Measurements from ENCODE around the gene AHNAK.

AHNAK gene

DNA sequence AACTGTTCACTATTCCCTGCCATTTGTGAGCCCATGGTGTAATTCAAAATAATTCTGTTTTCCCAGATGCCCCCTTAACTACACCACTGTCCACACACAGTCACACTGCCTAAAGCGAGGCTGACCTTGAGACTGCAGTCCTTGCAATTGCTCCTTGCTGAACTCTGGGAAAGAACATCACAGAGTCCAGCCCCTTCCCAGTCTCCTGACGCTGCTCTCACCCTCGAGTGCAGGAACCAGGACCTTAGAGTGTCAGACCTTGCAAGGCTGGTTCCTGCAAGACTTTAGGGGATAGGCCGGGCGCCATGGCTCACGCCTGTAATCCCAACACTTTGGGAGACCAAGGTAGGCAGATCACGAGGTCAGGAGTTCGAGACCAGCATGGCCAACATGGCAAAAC, 33.6 kb downstream of the AHNAK start:
- TF ChIP-seq, protein P1, sequence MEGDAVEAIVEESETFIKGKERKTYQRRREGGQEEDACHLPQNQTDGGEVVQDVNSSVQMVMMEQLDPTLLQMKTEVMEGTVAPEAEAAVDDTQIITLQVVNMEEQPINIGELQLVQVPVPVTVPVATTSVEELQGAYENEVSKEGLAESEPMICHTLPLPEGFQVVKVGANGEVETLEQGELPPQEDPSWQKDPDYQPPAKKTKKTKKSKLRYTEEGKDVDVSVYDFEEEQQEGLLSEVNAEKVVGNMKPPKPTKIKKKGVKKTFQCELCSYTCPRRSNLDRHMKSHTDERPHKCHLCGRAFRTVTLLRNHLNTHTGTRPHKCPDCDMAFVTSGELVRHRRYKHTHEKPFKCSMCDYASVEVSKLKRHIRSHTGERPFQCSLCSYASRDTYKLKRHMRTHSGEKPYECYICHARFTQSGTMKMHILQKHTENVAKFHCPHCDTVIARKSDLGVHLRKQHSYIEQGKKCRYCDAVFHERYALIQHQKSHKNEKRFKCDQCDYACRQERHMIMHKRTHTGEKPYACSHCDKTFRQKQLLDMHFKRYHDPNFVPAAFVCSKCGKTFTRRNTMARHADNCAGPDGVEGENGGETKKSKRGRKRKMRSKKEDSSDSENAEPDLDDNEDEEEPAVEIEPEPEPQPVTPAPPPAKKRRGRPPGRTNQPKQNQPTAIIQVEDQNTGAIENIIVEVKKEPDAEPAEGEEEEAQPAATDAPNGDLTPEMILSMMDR (IDR thresholded peaks at IDR 0.05; ENCODE audit: borderline replicate concordance, control extremely low read depth, extremely low read depth, insufficient read depth, missing control alignments) = no peak
- in situ Hi-C loops (cut with MboI; ENCODE audit: low sequenced_read_pairs, unreplicated experiment) = no loop called here
- DNase-seq (ENCODE audit: low spot score) = no peak

DNA sequence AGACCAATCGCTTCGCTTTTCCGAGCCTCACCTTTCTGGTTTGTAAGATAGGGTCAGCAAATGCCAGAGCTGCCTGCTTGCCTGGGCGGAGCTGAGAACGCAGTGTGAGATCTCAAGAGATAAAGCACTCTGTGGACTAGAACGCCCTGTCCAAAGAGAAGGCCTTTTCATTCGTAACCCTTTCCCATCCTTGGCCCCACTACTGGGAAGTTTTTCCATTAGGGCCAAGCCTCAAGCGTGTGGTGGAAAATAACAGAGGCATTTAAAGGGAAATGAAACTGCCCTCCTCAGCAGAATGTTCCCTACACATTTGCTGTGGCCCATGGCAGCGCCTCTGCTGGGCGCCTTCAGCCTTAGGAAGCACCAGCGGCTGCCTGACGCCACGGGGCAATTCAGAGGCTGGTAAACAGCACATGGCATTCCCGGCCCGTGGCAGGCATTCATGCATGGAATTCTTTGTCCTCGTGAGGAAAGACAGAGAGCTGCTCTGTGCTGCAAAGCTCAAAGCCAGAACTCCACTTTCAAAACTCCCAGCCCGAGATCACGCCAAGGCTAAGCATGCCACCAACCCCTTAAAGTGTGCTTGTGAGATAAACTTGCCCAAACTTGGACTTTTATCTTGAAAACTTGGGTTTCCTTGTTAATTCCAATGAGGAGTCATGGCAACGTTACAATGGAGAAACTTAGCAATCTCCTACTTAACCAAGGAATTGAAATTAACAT, 38.1 kb downstream of the AHNAK start:
- DNase-seq (ENCODE audit: low spot score) = peak; percentile 57
- TF ChIP-seq, protein P1 (IDR thresholded peaks at IDR 0.05; ENCODE audit: borderline replicate concordance, control extremely low read depth, extremely low read depth, insufficient read depth, missing control alignments) = peak; percentile 36
- in situ Hi-C loops (cut with MboI; ENCODE audit: low sequenced_read_pairs, unreplicated experiment) = no loop called here

DNA sequence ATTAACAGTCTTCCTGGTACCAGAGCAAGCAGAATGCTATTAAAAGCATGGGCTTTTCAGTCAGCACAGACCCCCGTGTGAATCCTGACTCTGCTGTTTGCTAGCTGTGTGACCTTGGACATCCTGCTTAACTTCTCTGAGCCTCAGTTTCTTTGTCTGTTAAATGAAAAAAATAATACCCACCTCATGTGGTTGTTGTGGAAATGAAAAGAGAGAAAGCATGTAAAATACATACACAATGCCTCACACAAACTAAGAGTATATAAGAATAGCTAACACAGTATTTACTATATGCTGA, 39.5 kb downstream of the AHNAK start:
- no peak for DNase-seq (ENCODE audit: low spot score)
- TF ChIP-seq, protein P1 (IDR thresholded peaks at IDR 0.05; ENCODE audit: borderline replicate concordance, control extremely low read depth, extremely low read depth, insufficient read depth, missing control alignments) = no peak
- in situ Hi-C loops (cut with MboI; ENCODE audit: low sequenced_read_pairs, unreplicated experiment) = no loop called here

- in situ Hi-C loops (cut with MboI; ENCODE audit: low sequenced_read_pairs, unreplicated experiment) = no loop called here
- TF ChIP-seq, protein P1 (IDR thresholded peaks at IDR 0.05; ENCODE audit: borderline replicate concordance, control extremely low read depth, extremely low read depth, insufficient read depth, missing control alignments) = no peak
- peak; percentile 18 for DNase-seq (ENCODE audit: low spot score)
Observed at GRCh38 chr11:62506413-62507124, 40.0 kb downstream of the AHNAK start.

DNA sequence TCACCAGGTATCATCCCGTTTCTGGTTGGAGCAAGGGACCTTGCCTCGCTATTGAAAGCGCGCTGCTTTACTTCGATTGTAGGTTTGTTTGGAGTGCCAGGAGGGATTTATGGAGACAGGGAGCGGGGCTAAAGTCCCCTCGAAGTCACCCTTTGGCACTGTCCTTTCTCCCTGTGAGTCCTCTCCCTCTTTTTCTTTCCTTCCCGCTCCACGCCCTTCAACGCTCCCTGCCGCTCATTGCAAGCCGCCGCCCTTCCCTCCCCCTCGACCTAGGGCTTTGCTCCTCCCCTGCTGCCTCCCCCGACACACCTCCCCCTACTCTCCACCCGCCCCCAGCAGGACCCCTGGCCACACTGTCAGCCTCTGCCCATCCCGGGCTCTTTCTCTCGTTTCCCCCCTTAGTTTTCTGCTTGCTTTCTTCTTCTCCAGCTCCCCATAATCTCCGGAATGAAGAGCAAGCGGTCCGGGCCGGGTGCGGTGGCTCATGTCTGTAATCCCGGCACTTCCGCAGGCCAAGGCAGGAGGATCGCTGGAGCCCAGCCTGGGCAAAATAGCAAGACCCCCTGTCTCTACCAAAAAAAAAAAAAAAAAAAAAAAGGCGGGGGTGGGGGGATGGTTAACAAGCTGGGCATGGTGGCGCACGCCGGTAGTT, 41.0 kb downstream of the AHNAK start:
- in situ Hi-C loops (cut with MboI; ENCODE audit: low sequenced_read_pairs, unreplicated experiment) = no loop called here

GRCh38 chr11:62505059-62505439, 41.6 kb downstream of the AHNAK start:
- TF ChIP-seq, protein P1 (IDR thresholded peaks at IDR 0.05; ENCODE audit: borderline replicate concordance, control extremely low read depth, extremely low read depth, insufficient read depth, missing control alignments) = no peak
- DNase-seq (ENCODE audit: low spot score) = peak; percentile 35
- in situ Hi-C loops (cut with MboI; ENCODE audit: low sequenced_read_pairs, unreplicated experiment) = no loop called here

More for the DNA sequence above, 41.0 kb downstream of the AHNAK start:
- peak; percentile 18 for DNase-seq (ENCODE audit: low spot score)
- TF ChIP-seq, protein P1 (IDR thresholded peaks at IDR 0.05; ENCODE audit: borderline replicate concordance, control extremely low read depth, extremely low read depth, insufficient read depth, missing control alignments) = no peak
